Upper lobe of left lung (tissue), 4 donors: ENCODE data around the gene UST.

Source experiments
- EP300 ChIP-seq, 4 donors: sonication (generic); formaldehyde crosslinking; IDR thresholded peaks; one replicate each; pipeline ENCODE4 v1.5.1; 2017; ENCODE audit warnings: antibody characterized with exemption in 4 of 4, control low read depth in 2 of 4
- POLR2A ChIP-seq, 4 donors: fragments of 450-650 bp; IDR thresholded peaks; one replicate each; pipeline ENCODE4 v1.5.1; 2016 to 2017; ENCODE audit warnings: antibody characterized with exemption in 4 of 4, mild to moderate bottlenecking in 2 of 4
- POLR2AphosphoS5 ChIP-seq, 2 donors: sonication (generic); formaldehyde crosslinking; IDR thresholded peaks; one replicate each; pipeline ENCODE4 v1.5.1; 2017; ENCODE audit warnings: antibody characterized with exemption in 2 of 2
- TF ChIP-seq, protein P1 (sequence below), 6 experiments: fragments of 450-650 bp in 4 of 6; fragments of 200-600 bp in 2 of 6; sonication (generic) in 2 of 6; IDR thresholded peaks; one replicate each; pipeline ENCODE4 v1.5.1; 2016 to 2019; ENCODE audit warnings: antibody characterized with exemption in 6 of 6

DNA sequence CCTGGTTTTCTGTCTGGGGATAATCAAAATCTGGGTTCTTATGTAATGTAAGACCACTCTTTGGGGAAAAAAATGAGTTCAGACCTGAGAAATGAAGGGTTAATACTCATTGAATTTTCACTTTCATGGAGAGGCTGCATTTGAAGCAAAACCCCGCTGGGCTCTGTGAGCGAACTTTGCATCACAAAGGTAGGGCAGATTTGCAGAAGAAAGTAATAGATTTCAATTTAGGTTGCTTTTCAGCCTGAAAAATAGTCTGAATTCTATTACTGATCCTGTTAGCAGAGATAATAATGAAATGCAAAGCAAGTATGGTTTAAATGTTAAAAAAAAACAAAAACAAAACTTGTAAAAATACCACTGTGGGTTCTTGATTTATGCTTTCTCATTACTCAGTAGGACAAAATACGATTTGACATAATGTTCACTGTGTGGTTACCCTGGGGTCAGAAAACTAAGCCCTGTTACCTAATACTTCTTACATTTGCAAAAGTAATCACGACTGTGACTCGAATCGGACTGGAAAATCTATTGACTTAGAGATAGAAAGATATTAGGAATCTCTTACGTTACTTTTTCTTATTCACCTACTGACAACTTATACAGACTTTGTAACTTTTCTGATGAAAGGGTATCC is 72.2 kb downstream of the UST start:
- TF ChIP-seq, protein P1, sequence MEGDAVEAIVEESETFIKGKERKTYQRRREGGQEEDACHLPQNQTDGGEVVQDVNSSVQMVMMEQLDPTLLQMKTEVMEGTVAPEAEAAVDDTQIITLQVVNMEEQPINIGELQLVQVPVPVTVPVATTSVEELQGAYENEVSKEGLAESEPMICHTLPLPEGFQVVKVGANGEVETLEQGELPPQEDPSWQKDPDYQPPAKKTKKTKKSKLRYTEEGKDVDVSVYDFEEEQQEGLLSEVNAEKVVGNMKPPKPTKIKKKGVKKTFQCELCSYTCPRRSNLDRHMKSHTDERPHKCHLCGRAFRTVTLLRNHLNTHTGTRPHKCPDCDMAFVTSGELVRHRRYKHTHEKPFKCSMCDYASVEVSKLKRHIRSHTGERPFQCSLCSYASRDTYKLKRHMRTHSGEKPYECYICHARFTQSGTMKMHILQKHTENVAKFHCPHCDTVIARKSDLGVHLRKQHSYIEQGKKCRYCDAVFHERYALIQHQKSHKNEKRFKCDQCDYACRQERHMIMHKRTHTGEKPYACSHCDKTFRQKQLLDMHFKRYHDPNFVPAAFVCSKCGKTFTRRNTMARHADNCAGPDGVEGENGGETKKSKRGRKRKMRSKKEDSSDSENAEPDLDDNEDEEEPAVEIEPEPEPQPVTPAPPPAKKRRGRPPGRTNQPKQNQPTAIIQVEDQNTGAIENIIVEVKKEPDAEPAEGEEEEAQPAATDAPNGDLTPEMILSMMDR (IDR thresholded peaks at IDR 0.05), result no peak
- TF ChIP-seq POLR2AphosphoS5 (IDR thresholded peaks at IDR 0.05) (no peak), POLR2A (IDR thresholded peaks at IDR 0.05) (no peak), EP300 (IDR thresholded peaks at IDR 0.05) (no peak)
